IPS DF 4.7 (cell line): ENCODE data around the gene LBX2.

Experiments used
- DNase-seq: peaks from one replicate; pipeline ENCODE4 v3.0.0-alpha.2; 2013; ENCODE audit warnings: low spot score; ENCODE audit errors: extremely low read depth

The LBX2 gene

GRCh38 chr2:74458132-74458937, 41.1 kb downstream of the LBX2 start, which contains the start of gene WBP1:
TSS of gene WBP1 (plus strand) at chr2:74458438. CDS start at chr2:74458603, 165 bp downstream.
- peak; percentile 100 for DNase-seq

GRCh38 chr2:74457549-74458131, 41.8 kb downstream of the LBX2 start:
- DNase-seq = no peak

GRCh38 chr2:74457129-74457548, 42.3 kb downstream of the LBX2 start:
- DNase-seq = no peak

GRCh38 chr2:74454654-74455511, 44.5 kb downstream of the LBX2 start, which contains the start of gene INO80B:
TSS of gene INO80B (plus strand) at chr2:74455087. CDS start at chr2:74455117, 30 bp downstream.
- no peak for DNase-seq

GRCh38 chr2:74450570-74451190, 48.7 kb downstream of the LBX2 start:
- no peak for DNase-seq

GRCh38 chr2:74448771-74449170, 50.6 kb downstream of the LBX2 start:
- DNase-seq = no peak
